Activated T-cell treated with anti-CD3 and anti-CD28 coated beads for 24 hours (primary cell): ENCODE measurements around the gene DOCK9.

Source experiments
- DNase-seq: peaks from one replicate; pipeline ENCODE4 v3.0.0-alpha.2; 2020; ENCODE audit warnings: low read depth

Gene DOCK9

DNA sequence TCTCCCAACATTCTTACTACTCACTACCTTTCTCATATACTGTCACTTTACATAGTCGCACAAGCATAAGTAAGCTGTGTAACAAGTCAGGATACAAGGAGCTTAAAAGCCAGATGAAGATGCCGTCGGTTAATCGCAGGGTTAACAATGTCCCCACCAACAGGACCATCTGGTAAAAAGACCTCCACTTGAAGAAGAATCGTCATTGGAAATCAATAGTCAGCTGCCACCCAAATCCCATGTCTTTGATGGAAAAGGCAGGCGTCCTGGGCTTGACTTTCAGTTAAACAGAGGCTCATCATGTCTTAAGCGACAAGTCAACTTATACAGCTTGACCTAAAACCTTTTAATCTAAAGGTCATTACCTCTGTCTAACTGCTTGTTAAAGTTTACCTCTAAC lies 27.2 kb downstream of the DOCK9 start:
- no peak for DNase-seq

DNA sequence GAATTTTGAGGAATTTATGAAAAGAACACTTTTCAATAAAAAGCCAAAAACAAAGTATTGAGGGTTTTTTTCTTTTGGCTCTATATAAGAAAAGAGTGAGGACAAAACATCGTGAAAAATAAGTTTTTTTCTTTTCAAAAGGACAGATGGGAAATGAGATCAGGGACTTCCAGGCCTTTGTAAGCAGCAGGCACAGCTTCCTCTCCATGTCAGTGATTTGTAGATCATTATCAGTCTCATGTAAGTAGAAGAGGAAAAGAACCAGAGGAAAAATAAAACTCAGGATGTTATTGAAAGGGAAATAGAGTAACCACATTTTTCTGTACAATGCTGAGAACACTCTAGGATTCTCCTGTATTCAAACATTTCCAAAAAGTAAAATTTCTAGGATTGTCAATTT lies 29.9 kb downstream of the DOCK9 start:
- DNase-seq = no peak

DNA sequence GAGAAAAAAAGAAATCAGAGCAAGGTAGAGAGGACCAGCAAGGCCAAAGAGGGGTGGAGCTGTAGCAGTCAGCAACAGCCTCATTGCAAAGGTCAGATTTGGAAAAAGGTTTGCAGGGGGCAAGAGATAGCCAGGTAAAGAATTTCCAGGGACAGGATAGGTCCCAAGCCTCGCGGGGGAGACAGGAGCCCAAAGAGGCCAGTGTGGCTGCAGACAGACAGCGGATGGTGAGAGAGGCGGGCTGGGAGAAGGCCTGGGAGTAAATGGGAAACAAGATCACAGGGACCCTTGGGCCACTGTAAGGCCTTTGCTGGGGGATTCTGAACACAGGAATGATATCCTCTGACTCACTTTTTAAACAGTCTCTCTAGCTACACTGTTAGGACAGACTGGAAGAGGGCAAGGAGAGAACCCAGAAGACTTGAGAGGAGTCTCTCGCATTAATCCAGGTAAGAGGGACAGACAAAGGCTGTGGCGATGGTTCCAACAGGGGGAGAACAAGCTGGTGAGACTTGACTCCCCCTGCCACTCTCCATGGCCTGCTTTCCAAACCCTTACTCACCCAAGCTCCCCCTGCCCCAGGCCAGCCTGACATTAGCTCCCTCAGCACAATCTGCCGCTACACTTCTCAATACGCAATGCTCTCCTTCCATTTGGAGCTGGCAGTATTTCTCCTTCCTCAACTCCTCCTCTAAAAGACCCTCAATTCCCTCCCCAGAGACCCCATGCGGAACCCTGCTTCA lies 31.8 kb downstream of the DOCK9 start:
- DNase-seq = no peak

DNA sequence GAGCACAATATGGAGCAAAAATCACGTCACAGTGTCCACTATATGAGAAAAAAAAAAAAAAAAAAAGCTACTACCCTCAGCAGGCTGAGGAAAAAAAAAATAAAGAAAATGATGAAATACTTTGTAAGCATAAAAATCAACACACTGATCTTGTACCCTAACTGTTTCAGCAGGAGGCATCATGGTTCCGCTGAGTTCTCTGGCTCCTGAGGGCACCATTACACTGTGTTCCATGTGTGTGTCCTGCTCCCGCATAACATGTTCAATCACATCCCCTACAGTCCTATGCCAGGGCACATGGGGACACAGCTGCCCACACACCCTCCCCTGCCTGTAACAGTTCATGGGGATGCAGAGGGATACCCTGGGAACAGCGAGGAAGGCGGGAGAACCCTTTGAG lies 33.5 kb downstream of the DOCK9 start:
- DNase-seq = no peak

DNA sequence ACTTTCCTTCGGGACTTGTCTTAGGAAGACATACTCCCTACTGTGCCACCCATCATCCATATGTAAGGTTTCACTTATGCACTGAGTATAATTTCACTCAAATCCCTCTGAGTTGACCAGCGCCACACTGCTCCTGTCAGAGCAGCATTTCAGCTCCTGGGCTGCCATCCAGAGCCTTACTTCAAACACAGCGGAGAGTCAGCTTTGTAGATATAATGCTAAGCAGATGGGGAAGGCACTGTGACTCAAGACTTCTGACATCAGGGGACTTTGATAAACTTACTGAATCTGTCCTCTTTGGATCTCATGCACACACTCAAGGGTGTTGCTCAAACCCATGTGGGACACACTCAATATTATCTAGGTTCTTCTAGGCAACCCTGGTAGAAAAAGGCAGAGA lies 34.9 kb downstream of the DOCK9 start:
- DNase-seq = no peak

DNA sequence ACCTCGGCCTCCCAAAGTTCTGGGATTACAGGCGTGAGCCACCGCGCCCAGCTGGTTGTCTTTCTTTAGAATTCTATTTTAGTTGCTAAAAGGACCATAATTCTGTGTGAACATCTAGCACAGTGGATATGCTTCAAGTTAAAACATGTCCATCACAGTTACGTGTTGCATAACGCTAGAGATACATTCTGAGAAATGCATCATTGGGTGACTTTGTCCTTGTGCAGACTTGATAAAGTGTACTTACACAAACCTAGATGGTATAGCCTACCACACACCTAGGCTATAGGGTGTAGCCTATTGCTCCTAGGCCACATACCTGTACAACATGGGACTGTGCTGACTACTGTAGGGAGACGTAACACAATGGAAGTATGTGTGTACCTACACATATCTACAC lies 35.4 kb downstream of the DOCK9 start:
- no peak for DNase-seq

DNA sequence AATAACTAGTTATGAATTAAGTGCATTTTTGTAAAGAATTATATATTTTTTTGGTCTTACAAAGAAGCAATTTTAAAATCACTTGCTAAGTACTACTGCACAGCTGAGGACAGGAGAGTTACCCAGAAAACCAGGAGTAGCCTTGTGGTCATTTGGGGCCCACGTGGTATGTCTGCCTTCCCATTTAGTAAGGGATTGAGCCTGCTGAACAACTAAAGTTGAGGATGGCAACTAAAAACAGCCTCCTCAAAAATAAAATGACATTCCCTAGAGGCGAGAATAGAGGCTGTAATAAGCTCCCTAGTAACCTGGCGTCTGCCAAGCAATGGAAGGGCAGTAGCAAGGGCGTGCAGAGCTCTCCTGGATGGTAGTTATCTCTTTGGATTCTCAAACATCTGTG lies 36.3 kb downstream of the DOCK9 start:
- DNase-seq = no peak

DNA sequence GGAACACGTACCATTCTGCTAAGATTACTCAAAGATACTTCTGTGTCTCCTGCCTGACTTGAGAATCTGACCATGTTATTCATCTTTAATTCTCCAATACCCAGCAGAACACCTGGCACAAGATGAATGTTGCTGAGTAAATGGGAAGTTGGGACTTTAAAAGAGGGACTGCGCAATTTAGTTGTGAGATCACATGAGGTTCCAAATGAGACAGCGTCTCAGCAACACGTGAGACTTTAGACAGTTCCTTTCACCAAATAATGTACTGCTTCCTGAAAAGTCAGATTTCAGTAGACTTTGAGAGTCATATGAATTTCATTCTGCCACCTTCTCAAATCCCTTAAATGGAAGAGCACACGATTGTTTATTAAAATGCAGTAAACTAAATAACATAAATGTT lies 36.7 kb downstream of the DOCK9 start:
- no peak for DNase-seq

DNA sequence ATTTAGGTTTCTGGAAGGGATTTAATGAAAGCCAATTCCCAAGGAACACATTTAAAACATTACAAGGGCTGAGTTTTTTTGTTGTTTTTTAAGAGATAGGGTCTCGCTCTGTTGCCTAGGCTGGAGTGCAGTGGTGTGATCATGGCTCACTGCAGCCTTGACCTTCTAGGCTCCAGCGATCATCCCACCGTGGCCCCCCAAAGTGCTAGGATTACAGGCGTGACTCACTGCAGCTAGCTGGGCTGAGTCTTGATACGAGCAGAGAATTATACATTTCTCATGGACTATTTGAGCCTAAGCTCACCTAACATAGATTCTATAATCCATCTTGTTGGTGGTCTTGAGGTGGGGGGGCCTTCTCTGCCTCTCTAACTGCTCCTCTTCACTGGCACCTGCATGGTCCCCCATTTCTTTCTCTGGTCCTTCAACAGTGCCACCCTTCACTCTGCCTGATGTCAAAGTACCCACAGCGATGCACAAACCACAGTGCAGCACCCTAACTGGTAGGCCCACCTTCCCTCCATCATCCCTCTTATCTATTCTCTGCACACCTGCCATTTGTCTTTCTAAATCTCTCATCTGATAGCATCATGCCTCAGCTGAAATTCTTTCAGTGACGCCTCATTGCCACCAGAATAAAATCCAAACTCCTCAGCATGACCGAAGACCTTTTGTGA lies 37.4 kb downstream of the DOCK9 start:
- no peak for DNase-seq

DNA sequence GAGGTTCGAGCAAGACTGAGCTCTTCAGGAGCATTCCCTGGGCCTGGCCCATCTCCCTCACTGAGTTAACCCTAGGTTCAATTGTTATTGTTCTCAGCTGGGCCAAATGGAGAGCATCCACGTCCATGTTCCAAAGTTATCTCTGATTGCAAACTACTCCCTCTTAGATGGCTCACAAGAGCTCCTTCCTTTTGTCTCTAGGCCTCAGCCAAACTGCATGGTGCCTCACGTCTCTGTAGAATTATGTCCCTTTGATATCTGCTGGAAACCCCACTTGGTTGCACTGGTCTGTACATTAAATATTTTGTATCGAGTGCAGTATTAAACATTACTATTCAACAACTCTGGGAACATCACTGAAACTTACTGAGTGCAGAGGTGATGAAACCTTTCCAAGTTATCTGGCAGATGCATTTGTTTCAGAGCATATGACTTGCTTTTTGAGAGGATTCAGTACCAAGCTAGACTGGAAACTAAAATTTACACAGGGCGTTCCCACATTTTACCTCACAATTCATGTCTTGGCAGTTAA lies 38.1 kb downstream of the DOCK9 start:
- no peak for DNase-seq

DNA sequence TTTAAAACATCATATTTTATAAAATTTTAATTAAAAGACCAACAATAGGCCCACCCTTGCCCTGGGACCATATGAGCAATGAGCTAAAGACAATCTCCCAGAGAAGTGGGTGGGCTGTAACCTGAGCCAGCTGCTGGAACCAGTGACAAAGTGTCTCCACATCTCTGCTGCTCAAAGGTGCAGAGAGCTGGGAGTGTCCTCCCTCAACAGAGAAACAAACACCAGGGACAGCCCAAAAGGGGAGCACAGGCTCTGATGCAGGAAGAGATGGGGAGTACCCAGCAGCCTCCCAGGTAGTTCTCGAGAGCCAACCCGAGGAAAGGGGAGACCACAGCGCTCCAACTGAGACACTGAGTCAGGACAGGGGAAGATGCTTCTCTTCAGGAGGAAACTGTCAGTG lies 39.1 kb downstream of the DOCK9 start:
- no peak for DNase-seq

DNA sequence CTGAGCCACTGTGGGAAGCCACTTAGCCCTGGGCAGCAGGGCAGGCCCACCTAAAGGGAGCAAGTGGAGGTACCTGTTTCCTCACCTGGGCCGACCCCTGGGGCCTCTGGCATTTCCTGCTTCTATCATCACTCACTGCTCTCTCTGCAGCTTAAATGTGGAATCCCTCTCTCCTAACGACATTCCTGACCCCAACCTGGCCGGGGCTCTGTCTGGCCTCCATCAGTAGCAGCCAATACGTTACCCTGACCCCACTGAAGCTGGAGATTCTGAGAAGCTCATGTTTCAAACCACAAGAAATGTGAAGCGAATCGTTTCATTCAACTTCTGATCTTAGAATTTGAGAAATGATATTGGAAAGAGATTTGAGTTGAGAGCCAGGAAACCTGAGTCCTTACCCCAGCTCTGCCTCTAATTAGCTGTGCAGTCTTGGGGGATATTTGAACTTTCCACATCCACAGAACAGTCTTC lies 39.9 kb downstream of the DOCK9 start:
- no peak for DNase-seq

DNA sequence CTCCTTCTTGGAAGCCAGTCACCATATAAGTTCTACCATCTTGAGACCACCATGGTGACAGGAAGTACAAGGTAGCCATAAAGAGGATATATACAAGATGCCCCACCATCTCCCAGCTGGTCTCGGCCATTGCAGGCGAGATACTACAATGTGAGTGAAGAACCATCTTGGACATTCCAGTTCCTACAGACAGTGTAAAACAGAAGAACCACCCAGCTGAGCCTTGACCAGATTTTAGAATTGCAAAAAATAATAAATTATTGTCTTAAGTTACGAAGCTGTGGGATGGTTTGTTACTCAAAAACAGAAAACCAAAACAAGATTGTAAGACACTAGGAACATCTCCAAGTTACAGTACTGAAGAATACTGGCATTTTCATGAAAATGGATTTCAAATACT lies 43.6 kb downstream of the DOCK9 start:
- DNase-seq = no peak

DNA sequence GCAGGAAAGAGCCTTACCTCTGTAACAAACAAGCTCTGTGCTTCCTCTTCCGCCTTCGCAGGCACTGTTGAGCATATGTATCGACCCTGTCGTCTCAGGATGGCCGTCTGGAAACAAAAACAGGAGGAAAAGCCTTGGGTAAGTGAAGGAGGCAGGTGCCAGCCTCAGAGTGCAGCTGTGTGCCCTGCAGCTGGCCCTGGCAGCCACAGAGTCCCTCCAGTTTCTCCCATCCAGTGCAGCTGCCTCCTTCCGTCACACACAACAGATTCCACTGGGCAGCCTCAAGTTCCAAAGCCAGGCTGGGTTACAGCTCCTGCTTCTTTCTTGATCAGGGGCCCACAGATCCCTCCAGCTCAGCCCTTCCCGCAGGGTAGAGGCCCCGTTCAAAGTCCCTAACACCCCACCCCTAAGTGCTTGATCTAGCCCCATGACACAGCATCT lies 47.7 kb downstream of the DOCK9 start:
- DNase-seq = no peak

DNA sequence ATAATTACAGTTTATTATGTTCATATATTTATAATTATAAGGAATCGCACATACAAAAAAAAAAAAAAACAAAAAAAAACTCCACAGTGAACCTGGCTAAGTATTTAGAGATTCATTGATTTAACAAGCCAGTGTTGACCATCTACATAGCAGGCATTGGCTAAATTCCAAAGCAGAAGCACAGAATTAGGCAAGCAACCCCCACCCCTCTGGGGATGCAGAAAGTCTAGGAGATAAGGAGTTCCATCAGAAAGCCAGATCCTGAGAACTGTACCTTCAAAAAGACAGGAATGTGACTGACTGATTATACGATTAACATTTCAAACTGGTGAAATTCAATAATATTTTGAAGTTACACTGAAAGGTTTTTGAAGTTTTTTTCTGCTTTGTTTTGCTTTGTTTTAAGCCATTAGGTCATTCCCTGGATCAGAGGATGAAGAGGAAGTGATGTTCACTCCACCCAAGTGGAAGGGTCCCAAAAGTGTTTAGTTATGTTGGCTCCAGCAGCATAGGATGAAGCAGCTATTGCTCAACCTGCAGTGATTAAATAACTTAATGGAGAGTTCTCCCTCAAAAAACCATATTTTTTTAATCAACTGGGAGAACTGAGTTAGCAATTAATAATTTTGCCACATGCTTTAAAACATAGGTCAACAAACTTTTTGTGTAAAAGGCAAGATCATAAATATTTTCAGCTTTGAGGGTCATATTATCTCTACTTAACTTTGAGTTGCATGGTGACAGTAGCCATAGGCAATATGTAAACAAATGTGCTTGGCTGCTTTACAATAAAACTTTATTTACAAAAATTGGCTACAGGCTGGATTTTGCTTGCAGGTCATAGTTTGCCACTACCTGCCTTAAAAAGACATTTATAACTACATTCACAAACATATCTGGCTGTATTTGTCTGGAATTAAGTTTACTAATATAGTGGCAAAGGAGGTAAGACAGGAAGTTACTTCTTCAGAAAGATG lies 49.6 kb downstream of the DOCK9 start:
- no peak for DNase-seq

DNA sequence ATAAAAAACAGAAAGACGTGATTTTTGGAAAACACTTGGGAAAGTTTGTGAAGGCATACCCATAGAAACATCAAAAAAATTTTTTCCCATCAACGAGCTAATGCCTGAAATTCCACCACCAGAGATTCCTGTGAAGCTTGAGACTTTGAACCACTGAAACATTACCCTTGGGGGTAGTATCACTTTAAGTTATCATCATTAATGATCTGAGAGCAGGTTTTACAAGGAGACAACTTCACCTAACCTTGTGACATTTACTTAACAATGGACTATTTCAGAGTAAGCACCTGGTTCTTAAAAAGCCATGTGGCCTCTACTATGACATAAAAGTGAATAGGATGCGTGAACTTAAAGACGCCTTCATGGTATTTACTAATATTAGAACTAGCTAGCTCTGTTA lies 51.9 kb downstream of the DOCK9 start:
- no peak for DNase-seq

DNA sequence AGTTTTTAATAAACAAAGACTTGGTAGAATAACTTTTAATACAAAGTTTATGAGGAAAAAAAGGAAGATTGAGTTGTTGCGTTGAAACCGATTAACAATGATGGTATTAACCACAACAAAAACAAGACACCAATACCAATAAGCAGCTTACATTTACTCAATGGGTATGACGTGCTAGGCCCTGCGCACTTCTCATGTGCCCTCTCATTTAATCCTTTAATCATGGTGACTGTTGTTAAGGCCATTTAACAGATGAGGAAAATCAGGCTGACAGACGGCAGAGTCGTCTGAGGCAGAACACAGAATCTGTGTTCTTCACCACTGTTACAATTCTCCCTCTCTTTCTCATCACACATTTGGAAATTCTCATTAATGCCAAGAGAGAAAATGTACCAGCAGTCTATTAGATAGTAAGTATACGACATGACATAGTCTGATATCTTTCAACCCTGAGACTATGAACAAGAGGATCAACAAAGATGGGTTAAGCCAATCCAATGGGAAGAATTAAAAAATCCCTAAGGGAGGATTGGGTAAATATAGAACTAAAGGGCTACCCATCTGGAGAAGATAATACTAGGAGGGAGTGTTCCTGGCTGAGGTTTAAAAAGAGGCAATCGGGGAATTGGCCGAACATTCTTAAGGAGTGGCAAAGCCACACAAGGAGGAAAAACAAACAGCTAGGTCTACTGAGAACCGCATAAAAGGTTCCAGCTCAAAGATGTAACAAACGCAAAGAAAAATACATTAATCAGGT lies 54.0 kb downstream of the DOCK9 start:
- no peak for DNase-seq

DNA sequence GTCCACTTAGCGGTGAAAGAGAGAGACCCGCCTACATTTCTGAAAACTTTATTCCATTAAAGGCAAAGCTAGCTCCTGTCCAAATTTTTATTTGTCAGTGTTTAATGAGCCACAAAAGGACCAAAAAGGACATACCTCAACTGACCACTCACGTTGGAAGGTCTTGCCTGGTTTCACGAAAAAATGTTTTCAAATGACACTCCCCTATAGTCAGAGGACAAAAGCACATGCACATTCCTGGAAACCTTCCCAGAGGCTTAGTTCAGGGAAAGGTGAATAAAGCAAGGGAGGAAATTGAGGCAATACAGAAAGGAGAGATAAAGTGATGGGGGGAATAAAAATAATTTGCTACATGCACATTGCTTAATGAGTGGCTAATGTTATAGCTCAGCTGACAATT lies 55.6 kb downstream of the DOCK9 start:
- no peak for DNase-seq

DNA sequence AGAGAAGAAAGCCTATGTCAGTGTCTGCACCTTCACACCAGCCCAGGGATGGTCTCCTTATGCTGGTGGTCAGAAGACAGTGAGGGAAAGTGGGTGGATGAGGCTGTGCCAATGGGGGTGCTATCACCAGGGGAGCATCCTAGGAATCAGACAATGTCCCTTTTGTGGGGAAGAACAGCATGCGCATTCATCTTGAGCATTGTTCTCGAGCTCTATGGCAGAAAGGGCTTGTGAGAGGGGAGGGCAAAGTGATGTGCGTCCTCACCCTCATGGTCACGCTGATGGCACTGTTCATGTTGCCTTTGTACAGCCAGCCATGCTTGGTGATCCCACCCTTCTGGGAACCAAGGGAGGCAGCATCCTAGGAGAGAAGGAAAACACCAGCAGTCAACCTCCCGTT lies 56.1 kb downstream of the DOCK9 start:
- no peak for DNase-seq

DNA sequence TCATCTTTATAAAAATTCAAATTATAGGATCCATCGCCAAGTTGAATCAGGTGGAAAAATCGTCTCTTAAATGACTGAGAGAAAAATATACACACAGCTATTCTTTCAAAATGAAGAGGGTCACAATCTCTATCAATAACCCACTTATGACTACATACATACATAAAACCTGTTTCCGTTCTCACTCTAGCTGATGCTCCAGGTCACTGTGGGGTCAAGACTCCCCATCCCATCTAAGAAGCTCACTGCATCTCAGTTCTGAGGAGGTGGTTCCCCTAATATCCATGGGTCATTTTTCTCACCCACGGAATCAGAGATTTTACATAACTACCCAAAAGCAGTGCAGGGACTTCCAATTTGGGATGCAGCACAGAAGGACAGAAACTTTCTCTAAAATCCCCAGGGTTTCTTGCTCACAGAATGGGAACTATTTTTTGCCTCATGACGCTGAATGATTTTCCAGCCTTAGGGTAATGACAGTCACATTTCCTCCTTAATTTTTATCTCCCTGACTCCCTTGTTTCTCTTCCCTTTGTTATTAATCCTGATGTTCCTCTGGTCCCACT lies 56.8 kb downstream of the DOCK9 start:
- DNase-seq = no peak

DNA sequence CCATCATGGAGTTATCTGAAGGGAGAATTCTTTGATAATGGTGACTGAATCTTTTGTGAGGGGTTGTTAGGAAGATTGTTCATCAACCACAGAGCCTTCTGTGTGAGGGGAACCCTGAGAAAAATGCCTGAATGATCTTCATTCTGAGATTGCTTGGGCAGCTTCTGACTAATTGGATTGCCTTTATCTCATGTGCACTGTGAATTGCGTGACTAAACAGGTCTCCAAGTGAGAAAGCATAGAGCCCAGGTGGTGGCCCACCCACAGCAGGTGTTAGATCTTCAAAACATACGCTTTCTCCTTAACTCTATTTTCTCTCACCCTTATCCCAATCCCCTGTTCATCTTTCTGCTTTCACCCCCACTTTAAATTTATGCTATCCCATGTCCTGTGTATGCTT lies 58.3 kb downstream of the DOCK9 start:
- peak; percentile 22 for DNase-seq
